Vagina (tissue), 2 donors: ENCODE data around the gene POR.

Experiments used
- CTCF ChIP-seq, 3 experiments: fragments of 450-650 bp in 2 of 3; fragments of 200-600 bp in 1 of 3; sonication (generic) in 1 of 3; IDR thresholded peaks; one replicate each; pipeline ENCODE4 v1.5.1; 2017 to 2019; ENCODE audit warnings: antibody characterized with exemption in 3 of 3, mild to moderate bottlenecking in 2 of 3, moderate library complexity in 2 of 3
- POLR2A ChIP-seq, 2 donors: fragments of 450-650 bp; IDR thresholded peaks; one replicate each; pipeline ENCODE4 v1.6.1; 2017; ENCODE audit warnings: antibody characterized with exemption in 2 of 2, mild to moderate bottlenecking in 2 of 2, moderate library complexity in 2 of 2

GRCh38 chr7:75878312-75878768, 36.6 kb upstream of the POR start:
- TF ChIP-seq CTCF (IDR thresholded peaks at IDR 0.05) (no peak), POLR2A (IDR thresholded peaks at IDR 0.05) (no peak)
